Frontal cortex (tissue), 4 donors: Measurements from ENCODE around the gene ITPR1. TPM values are rescaled to one million over a fixed set of nuclear protein-coding genes. Genes with fewer than 3 reads are reported as not detected.
A peak's percentile ranks its signal among the peaks of the same experiment; 100 is the strongest.

Experiments
- DNase-seq, 2 donors: peaks; one replicate each; pipeline ENCODE4 v3.0.0; 2012; ENCODE audit warnings: low spot score in 2 of 2
- FAIRE-seq: peaks from 2 replicates; lab custom pipeline; 2012; peaks lifted over from hg19 to GRCh38; lab: Jason Lieb, UNC
- total RNA-seq: library from RNA; depleted of rRNA; stranded (reverse); fragments of >200 nt; gene quantifications from one replicate; pipeline ENCODE4 v1.2.3, GENCODE V29; 2014
- donor health status: control.
- donor health status: control.
- donor health status: control.

Gene ITPR1
- total RNA-seq, 1 donor from 2014 or later: 70.9 TPM

GRCh38 chr3:4698125-4698821 lies 205.1 kb downstream of the ITPR1 start:
- no peak for FAIRE-seq
- no peak for DNase-seq

DNA sequence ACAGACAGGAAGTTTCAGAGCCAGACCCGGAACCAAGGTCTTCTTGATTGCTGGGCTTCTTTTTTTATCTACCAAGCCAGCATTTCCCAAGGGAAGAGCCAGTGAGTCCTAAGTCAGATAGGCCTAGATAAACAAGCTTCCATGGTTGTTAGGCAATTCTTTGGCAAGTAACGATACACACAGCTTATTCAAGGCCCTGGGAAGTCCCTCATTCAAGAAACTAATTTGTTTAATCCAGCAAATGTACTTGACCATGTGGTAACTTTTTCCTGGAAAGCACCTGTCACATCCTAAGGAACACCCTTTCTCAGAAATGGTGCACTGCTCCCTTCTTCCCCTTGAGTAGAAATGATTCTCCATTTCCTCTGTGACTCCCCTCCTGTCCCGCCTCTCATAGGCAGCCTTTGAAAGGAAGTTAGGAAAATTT lies 209.9 kb downstream of the ITPR1 start:
- DNase-seq (no peak), FAIRE-seq (no peak)

DNA sequence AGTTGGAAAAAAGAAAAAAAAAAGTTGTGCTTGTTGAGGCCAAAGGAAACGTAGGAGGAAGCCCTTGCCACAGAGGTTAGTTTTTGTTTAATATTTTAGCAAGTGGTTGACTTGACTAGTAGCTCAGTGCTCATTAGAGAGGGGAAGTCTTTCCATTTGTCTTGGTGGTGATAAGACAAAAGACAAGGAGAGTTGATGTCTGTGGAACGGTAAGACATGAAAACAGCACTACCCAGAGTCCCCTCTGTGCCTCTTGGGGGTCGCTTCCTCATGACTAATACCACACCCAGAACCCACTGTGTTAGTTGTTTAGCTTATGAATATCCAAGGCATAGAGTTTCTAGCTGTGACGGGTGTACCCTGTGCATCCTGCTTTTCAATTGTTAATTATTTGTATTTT lies 211.4 kb downstream of the ITPR1 start:
- FAIRE-seq (no peak), DNase-seq (no peak)

DNA sequence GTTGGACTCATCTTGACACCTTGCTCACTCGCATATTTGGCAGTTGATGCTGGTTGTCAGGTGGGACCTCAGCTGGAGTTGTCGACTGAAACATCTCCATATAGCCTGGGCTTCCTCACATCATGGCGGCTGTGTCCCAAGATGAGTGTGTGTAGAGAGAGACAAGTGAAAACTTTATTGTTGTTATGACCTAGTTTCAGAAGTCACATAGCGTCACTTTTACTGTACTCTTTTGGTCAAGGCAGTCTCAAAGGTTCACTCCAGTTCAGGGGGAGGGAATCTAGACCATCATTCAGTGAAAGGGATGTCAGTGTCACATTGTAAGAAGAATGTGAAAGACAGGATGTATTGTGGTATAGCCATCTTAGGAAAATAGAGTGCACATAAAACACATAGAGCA lies 214.2 kb downstream of the ITPR1 start:
- no peak for FAIRE-seq
- no peak for DNase-seq

GRCh38 chr3:4708230-4708629 lies 215.1 kb downstream of the ITPR1 start:
- DNase-seq (no peak), FAIRE-seq (no peak)

- no peak for FAIRE-seq
- no peak for DNase-seq
Measured at GRCh38 chr3:4709341-4709740, 216.2 kb downstream of the ITPR1 start.

- DNase-seq (no peak), FAIRE-seq (no peak)
Measured at GRCh38 chr3:4710191-4710590, 217.0 kb downstream of the ITPR1 start.

- no peak for FAIRE-seq
- no peak for DNase-seq
Measured at GRCh38 chr3:4711680-4711992, 218.5 kb downstream of the ITPR1 start.

- no peak for DNase-seq
- no peak for FAIRE-seq
Measured at GRCh38 chr3:4712109-4712508, 219.0 kb downstream of the ITPR1 start.

DNA sequence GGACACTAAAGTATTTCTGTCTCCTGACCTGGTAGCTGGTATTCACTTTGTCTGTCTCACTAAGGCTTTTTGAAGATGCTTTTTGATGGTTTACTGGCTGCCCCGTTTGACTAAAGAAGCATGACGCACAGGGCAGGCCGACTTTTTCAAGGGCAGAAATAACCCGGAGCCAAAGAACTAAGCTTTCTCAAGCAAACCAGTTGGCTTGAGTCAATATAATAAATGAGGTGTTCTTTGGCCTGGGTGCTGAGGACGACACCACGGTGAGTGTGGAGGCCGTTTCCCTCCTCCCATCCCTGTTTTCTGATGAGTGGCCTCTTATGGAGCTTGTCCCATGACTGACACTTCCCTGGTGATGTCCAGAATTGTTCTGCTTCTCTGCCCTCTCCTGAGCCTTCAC lies 220.9 kb downstream of the ITPR1 start:
- DNase-seq (no peak), FAIRE-seq (no peak)

GRCh38 chr3:4716266-4716665 lies 223.1 kb downstream of the ITPR1 start:
- FAIRE-seq (no peak), DNase-seq (no peak)

GRCh38 chr3:4716706-4717362 lies 223.7 kb downstream of the ITPR1 start:
- DNase-seq (no peak), FAIRE-seq (no peak)

- no peak for FAIRE-seq
- no peak for DNase-seq
Measured at GRCh38 chr3:4717363-4717740, 224.2 kb downstream of the ITPR1 start.

GRCh38 chr3:4718179-4718736 lies 225.1 kb downstream of the ITPR1 start:
- FAIRE-seq (no peak), DNase-seq (no peak)

DNA sequence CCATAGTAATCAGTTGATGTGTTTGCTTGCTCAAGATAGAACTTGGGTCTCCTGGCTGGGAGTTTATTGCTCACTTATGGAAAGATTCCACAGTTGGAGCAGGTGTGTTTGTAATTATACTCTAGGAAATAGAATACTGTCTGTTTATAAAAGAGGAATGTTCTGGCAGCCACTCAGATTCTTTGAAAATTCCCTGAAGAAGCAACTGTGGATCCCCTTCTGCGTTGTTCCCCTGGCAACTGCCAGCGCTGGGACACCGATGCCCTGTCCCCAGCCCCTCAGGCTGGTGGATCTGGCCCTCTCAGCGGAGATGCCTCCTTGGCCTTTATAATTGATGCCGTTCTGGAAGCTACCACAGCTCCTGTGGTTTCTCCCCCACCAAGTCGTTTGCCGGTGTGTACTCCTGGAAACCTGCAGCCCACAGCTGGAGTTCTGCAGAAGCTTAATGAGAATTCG lies 225.9 kb downstream of the ITPR1 start:
- FAIRE-seq (no peak), DNase-seq (no peak)

DNA sequence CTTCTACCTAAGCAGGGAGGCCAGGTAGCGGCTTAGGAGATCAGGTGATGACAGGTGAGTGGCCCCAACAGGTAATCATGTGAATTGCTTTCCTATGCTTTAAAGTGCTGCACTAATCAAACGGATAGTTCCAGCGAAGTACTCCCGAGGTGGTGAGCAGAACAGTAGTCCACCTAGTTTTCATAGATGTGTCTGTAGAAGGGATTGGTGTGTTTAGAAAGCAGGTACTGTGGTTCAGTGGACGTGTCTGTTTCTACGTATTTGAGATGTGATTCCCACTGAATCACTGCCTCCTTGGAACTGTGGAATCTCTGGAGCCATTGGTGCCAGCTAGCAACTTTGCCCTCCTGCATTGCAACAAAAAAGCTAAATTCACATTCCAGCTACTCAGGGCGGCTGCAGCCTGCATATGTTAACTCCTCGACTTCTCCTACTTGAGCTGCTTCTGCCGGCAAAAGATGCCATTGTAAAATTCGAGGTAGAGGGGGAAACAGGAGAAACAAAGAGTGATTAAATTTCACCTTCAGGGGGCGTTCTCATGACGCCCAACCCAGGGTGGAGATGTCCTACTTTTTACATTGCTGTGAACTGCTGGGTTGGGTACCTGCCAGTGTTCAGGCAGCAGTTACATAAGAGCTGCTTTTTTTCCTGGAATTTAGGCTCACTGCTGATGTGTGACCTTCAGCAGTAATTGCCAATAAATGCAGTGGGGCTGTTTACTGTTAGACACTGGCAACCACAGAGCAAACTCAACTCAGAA lies 227.3 kb downstream of the ITPR1 start:
- FAIRE-seq: no peak
- DNase-seq: peak in 1 of 2 donors; percentile 45

GRCh38 chr3:4721511-4721911 lies 228.4 kb downstream of the ITPR1 start:
- FAIRE-seq: no peak
- no peak for DNase-seq

- DNase-seq (peak in 1 of 2 donors; percentile 44), FAIRE-seq (no peak)
Measured at GRCh38 chr3:4722103-4722502, 229.0 kb downstream of the ITPR1 start.

GRCh38 chr3:4724051-4724629 lies 231.0 kb downstream of the ITPR1 start:
- FAIRE-seq (no peak), DNase-seq (no peak)

- FAIRE-seq: no peak
Measured at GRCh38 chr3:4726549-4726948, 233.4 kb downstream of the ITPR1 start.

More at GRCh38 chr3:4726549-4726948, 233.4 kb downstream of the ITPR1 start:
- no peak for DNase-seq
